H1 (cell line): Measurements from ENCODE around the gene RNF149. TPM values are rescaled to one million over a fixed set of nuclear protein-coding genes. Genes with fewer than 3 reads are reported as not detected.

ENCODE experiments used
- EZH2 ChIP-seq: fragments of 200-600 bp; sonication (generic); IDR thresholded peaks from 2 replicates; pipeline ENCODE4 v1.7.1; 2012; ENCODE audit warnings: low read depth, mild to moderate bottlenecking, moderate library complexity, low read length, inconsistent platforms; ENCODE audit not compliant: severe bottlenecking
- JUND ChIP-seq: IDR thresholded peaks from 2 replicates; pipeline ENCODE4 v1.6.1; 2011; ENCODE audit warnings: mild to moderate bottlenecking, improper control_type of control experiment, low read length
- POLR2AphosphoS5 ChIP-seq: IDR thresholded peaks from 2 replicates; pipeline ENCODE4 v1.6.1; 2011; ENCODE audit warnings: low read depth, low read length
- polyA plus RNA-seq, 7 experiments: library from polyadenylated mRNA; depleted of rRNA in 3 of 7; stranded (reverse) in 5 of 7; unstranded in 2 of 7; fragments of >200 nt in 5 of 7; fragments of 200-250 nt in 2 of 7; gene quantifications; 1 replicate in 5 of 7; 2 replicates in 1 of 7; 4 replicates in 1 of 7; pipeline versions ENCODE4 v1.2.1 to v1.2.3, GENCODE V29; 2011 to 2013; ENCODE audit warnings: missing spikeins in 2 of 7, mixed read lengths in 2 of 7
- total RNA-seq: library from RNA; stranded (reverse); fragmentation: NEBNext Ultra II Directional; extraction: Animal tissue kit (Norgen Biotek cat#: 25700); gene quantifications from 2 replicates; pipeline ENCODE4 v1.2.1, GENCODE V29; 2021
- TF ChIP-seq, protein P1 (sequence below): IDR thresholded peaks from 2 replicates; pipeline ENCODE4 v1.6.1; 2012; ENCODE audit warnings: inconsistent platforms

Gene RNF149
- total and polyA plus RNA-seq, 2 of the 8 experiments (the other 6 are each of a cell fraction or from before 2014, with no cell fraction given) = 16.6 to 28.2 TPM

DNA sequence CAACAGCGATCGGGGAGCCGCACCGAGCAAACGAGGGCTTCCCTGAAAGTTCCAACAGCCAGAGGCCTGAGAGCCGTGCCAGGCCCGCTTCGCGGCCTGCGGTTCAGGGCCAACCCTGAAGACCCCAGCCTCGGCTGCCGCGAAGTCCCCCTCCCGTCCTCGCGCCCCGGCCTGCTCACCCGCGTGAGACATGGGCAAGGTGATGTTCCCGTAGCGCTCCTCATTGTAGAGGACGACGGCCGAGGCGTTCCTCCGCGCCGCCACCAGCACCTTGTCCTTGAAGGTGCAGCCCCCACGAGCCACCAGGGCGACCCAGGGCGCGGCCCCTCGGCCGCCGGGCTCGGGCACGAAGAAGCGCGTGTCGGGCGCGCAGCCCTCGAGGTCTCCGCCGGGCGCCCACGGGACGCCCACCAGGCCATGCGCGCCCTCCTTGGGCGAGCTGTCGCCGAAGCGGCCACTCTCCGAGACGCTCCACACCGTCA, 510 bp downstream of the RNF149 start (continued):
- TF ChIP-seq, protein P1, sequence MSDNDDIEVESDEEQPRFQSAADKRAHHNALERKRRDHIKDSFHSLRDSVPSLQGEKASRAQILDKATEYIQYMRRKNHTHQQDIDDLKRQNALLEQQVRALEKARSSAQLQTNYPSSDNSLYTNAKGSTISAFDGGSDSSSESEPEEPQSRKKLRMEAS = peak; percentile 88
- TF ChIP-seq POLR2AphosphoS5 (no peak), JUND (no peak), EZH2 (peak; percentile 41)
